ENCODE measurements around the gene TRAFD1. TPM values are rescaled to one million over a fixed set of nuclear protein-coding genes. Genes with fewer than 3 reads are reported as not detected.

The TRAFD1 gene
- total RNA-seq, 1 experiment from 2014 or later: 25.5 TPM

- no peak for TF ChIP-seq CEBPB (IDR thresholded peaks at IDR 0.05; ENCODE audit: low read depth)
These were observed 55.1 kb downstream of the TRAFD1 start (continued) for GRCh38 chr12:112180422-112180821.

GRCh38 chr12:112182499-112182898, 57.1 kb downstream of the TRAFD1 start:
- H3K9ac ChIP-seq (ENCODE audit: low read length): no peak overlapping the region
- ATAC-seq: no peak
- H3K9me2 ChIP-seq (ENCODE audit: insufficient read depth): no peaks in the 10 kb centered on the region
- intact Hi-C loops (cut with micrococcal nuclease): no loop called here
- H3K4me1 ChIP-seq (ENCODE audit: control insufficient read depth in 1 of 2, insufficient read depth in 2 of 2, low read length in 2 of 2): no peaks in the 10 kb centered on the region
- H3K4me3 ChIP-seq (replicated peaks in 1 of 2; ENCODE audit: low read depth in 1 of 2, low read length in 2 of 2): no peak overlapping the region
- no peak for TF ChIP-seq JUND (IDR thresholded peaks at IDR 0.05)
- no peak for TF ChIP-seq ELF1 (IDR thresholded peaks at IDR 0.05; ENCODE audit: borderline replicate concordance, low read depth)
- no peak for TF ChIP-seq SRF (IDR thresholded peaks at IDR 0.05; ENCODE audit: low read depth)
- no TSS peak for BruUV-seq (replicated peaks)
- CTCF ChIA-PET: no interaction called here
- no peak for DNase-seq (ENCODE audit: low read depth, low spot score)
- H3K27ac ChIP-seq (ENCODE audit: low read depth, low read length): no peak overlapping the region
- H3K36me3 ChIP-seq (ENCODE audit: control insufficient read depth in 1 of 2, insufficient read depth in 2 of 2, low read length in 2 of 2): peaks cover 0 to 4% of the 10 kb centered on the region in 2 experiments; a peak in 1 of 4 replicates
- RAD21 ChIA-PET (ENCODE audit: low non-redundant PET in 1 of 2, low total read pairs in 2 of 2, uncharacterized antibody in 2 of 2, unreplicated experiment in 2 of 2): no interaction called here
- H2AFZ ChIP-seq (ENCODE audit: low read depth, low read length, poor library complexity, severe bottlenecking): no peak overlapping the region
- POLR2A ChIA-PET: no interaction called here
- H3K9me3 ChIP-seq (ENCODE audit: control insufficient read depth in 1 of 2, insufficient read depth in 1 of 2, low read depth in 1 of 2, low read length in 2 of 2): no peaks in the 10 kb centered on the region
- H3K27me3 ChIP-seq (ENCODE audit: insufficient read depth, low read length): no peaks in the 10 kb centered on the region
- H3K4me2 ChIP-seq (ENCODE audit: low read length): no peak overlapping the region
- no peaks in the 10 kb centered on the region for H4K20me1 ChIP-seq (ENCODE audit: insufficient read depth)
- no peaks in the 10 kb centered on the region for H3K79me2 ChIP-seq (ENCODE audit: insufficient read depth, low read length)

GRCh38 chr12:112183141-112184021, 58.0 kb downstream of the TRAFD1 start:
- ATAC-seq: no peak
- intact Hi-C loops (cut with micrococcal nuclease): no loop called here
- Histone ChIP-seq H3K27ac (ENCODE audit: low read depth, low read length) (no peak overlapping the region), H3K79me2 (ENCODE audit: insufficient read depth, low read length) (no peaks in the 10 kb centered on the region), H3K9me3 (ENCODE audit: control insufficient read depth in 1 of 2, insufficient read depth in 1 of 2, low read depth in 1 of 2, low read length in 2 of 2) (no peaks in the 10 kb centered on the region), H3K9ac (ENCODE audit: low read length) (no peak overlapping the region), H3K9me2 (ENCODE audit: insufficient read depth) (no peaks in the 10 kb centered on the region), H3K27me3 (ENCODE audit: insufficient read depth, low read length) (no peaks in the 10 kb centered on the region), H3K4me1 (ENCODE audit: control insufficient read depth in 1 of 2, insufficient read depth in 2 of 2, low read length in 2 of 2) (no peaks in the 10 kb centered on the region), H3K4me3 (replicated peaks in 1 of 2; ENCODE audit: low read depth in 1 of 2, low read length in 2 of 2) (no peak overlapping the region), H2AFZ (ENCODE audit: low read depth, low read length, poor library complexity, severe bottlenecking) (no peak overlapping the region), H3K4me2 (ENCODE audit: low read length) (no peak overlapping the region), H3K36me3 (ENCODE audit: control insufficient read depth in 1 of 2, insufficient read depth in 2 of 2, low read length in 2 of 2) (peaks cover 0 to 5% of the 10 kb centered on the region in 2 experiments; a peak in 2 of 4 replicates), H4K20me1 (ENCODE audit: insufficient read depth) (no peaks in the 10 kb centered on the region)
- no peak for TF ChIP-seq TCF7L2 (IDR thresholded peaks at IDR 0.05; ENCODE audit: borderline replicate concordance, extremely low read depth, insufficient read depth, insufficient read length)
- TF ChIP-seq EZH2 (IDR thresholded peaks at IDR 0.05): no peak
- no peak for TF ChIP-seq RAD21 (IDR thresholded peaks at IDR 0.05; ENCODE audit: low read depth)
- TF ChIP-seq ELF1 (IDR thresholded peaks at IDR 0.05; ENCODE audit: borderline replicate concordance, low read depth): no peak
- TF ChIP-seq SP1 (IDR thresholded peaks at IDR 0.05; ENCODE audit: low read depth): no peak
- TF ChIP-seq ZNF274 (IDR thresholded peaks at IDR 0.05; ENCODE audit: low read depth, low read length): no peak
- TF ChIP-seq SRF (IDR thresholded peaks at IDR 0.05; ENCODE audit: low read depth): no peak
- no peak for TF ChIP-seq SIN3A (IDR thresholded peaks at IDR 0.05; ENCODE audit: low read depth)
- no peak for TF ChIP-seq JUND (IDR thresholded peaks at IDR 0.05)
- TF ChIP-seq POLR2A (IDR thresholded peaks at IDR 0.05; ENCODE audit: borderline replicate concordance, extremely low read depth, insufficient read depth, insufficient read length): no peak
- no peak for TF ChIP-seq YY1 (IDR thresholded peaks at IDR 0.05; ENCODE audit: extremely low read depth, insufficient replicate concordance, low read depth, low read length)
- no peak for TF ChIP-seq EZH2phosphoT487 (IDR thresholded peaks at IDR 0.05; ENCODE audit: borderline replicate concordance)
- no peak for TF ChIP-seq REST (IDR thresholded peaks at IDR 0.05; ENCODE audit: low read depth)
- TF ChIP-seq CBX3 (IDR thresholded peaks at IDR 0.05; ENCODE audit: low read depth): no peak
- ChIA-PET CTCF (no interaction called here), RAD21 (ENCODE audit: low non-redundant PET in 1 of 2, low total read pairs in 2 of 2, uncharacterized antibody in 2 of 2, unreplicated experiment in 2 of 2) (no interaction called here), POLR2A (no interaction called here)
- no TSS peak for BruUV-seq (replicated peaks)
- no peak for DNase-seq (ENCODE audit: low read depth, low spot score)

Data from HCT116 (cell line).